CD4-positive, alpha-beta T cell treated with Interleukin-17A for 1 hour (primary cell): ENCODE measurements around the gene MACROD2.

ENCODE experiments used
- DNase-seq: peaks from one replicate; pipeline ENCODE4 v3.0.0-alpha.2; 2020

The MACROD2 gene

GRCh38 chr20:14932040-14932439 is 936.7 kb downstream of the MACROD2 start:
- DNase-seq, result no peak

GRCh38 chr20:14935285-14935684 is 940.0 kb downstream of the MACROD2 start:
- no peak for DNase-seq

GRCh38 chr20:14937021-14937420 is 941.7 kb downstream of the MACROD2 start:
- no peak for DNase-seq

- DNase-seq, result no peak
Observed at GRCh38 chr20:14937846-14938245, 942.5 kb downstream of the MACROD2 start.

DNA sequence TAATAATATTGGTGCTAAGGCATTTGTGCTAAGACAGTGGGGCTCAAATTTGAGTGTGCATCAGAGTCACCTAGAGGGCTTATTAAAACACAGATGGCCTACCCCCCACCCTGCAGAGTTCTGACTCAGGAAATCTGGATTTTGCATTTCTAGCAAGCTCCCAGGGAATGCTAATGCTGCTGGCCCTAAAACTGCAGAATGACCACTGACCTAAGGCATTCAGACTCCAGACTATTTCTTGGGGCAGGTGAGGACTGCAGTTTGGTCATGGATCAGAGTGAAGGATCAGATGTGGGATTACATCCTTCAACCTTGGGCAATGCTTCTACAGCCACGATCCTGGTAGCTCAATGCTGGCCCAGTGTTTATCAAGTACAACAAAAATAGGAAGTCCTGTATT is 952.2 kb downstream of the MACROD2 start:
- no peak for DNase-seq

DNA sequence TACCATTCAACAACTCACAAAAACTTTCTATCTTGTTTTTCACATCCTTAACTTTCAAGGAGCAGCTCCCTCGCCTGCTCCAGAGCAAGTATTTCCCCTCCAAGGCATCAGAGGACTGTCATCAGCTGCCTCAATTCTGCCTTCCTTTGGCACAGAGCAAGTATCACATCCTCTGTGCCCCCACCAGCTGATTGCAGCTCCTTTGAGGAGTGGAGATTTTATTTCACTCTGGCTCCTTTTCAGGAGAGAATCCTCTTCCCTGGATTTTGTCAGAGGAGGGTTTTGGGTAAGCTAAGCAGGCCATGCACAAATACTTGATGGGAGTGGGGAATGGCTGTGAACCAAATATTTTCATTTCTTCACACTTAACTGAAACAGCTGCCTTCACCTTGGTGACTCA is 952.6 kb downstream of the MACROD2 start:
- no peak for DNase-seq

- DNase-seq, result no peak
Observed at GRCh38 chr20:14948416-14948815, 953.1 kb downstream of the MACROD2 start.

DNA sequence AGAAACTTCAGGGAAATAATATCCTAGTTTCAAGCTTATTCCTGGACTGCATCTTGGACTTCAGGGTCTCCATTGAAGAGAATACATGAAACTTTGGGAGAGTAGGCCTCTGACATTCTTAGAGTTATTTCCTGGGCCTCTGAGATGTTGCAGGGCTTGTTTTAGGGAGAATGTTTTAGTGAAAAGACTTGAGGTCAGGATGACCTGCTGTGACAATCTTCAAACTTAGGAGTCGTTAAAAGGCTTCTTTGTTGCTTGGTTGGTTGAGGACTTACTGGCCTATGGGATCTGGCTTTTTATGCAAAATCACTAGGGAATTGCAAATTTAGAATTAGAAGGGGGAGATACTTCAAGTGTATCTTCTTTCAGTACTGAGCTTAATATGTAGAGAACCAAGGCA is 955.3 kb downstream of the MACROD2 start:
- no peak for DNase-seq

DNA sequence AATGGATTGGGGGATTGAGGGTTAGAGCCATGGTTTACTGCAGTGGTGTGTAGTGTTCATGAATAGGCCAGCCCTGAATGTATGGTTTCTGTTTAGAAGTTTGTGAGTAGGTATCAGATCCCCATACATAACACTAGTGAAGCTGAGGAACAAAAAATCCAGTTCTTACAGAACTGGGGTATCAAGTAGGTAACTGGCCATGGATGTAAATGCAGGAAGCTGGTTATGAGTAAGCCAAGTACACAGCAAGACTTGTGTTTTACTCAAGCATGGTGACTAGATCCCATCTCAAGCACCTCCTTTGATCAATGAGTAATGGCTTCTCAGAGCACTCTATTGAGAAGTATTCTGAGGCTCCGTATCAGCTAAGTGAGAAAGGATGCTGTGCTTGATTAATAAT is 955.8 kb downstream of the MACROD2 start:
- DNase-seq, result no peak

GRCh38 chr20:14951707-14952418 is 956.5 kb downstream of the MACROD2 start:
- no peak for DNase-seq

GRCh38 chr20:14953736-14954135 is 958.4 kb downstream of the MACROD2 start:
- DNase-seq, result no peak

GRCh38 chr20:14955399-14955798 is 960.1 kb downstream of the MACROD2 start:
- DNase-seq, result no peak

DNA sequence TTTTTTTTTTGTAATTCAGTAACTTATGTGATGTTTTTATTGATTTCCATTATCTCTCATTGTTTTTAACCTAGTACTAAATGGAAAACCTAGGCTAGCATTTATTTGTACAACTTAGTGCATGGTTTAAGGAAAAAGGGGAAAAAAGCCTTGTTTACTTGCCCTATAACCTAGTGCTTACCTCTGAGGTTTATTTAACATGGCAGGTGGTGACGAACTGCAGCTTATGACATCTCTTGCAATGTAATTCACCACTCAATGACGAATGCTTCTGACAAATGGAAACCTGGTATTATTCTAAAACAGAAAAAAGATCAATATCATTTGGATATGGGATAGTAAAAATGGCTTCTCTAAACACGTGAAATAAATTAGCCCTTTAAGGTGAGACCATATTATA is 960.7 kb downstream of the MACROD2 start:
- DNase-seq, result no peak

- no peak for DNase-seq
Observed at GRCh38 chr20:14956538-14956937, 961.2 kb downstream of the MACROD2 start.

- no peak for DNase-seq
Observed at GRCh38 chr20:14957402-14957801, 962.1 kb downstream of the MACROD2 start.

GRCh38 chr20:14958626-14959025 is 963.3 kb downstream of the MACROD2 start:
- DNase-seq, result no peak

GRCh38 chr20:14959506-14960475 is 964.5 kb downstream of the MACROD2 start:
- no peak for DNase-seq

DNA sequence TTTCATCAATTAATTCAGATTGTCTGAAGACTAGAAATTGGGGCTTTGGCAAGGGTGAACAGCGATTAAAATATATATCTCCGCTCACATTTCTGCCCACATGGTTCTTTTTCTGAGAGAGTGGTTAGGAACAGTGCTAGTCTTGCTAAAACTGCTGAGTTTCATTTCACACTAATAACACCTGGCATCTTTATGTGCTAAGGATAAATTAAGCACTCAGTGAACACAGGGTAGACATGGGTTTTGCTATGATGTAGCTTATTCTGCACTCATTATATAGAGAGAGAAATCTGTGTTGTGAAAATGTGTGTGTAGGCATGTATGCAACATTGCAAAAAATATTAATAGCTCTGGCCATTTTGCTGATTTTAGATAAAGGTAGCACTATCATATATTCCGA is 965.5 kb downstream of the MACROD2 start:
- no peak for DNase-seq

GRCh38 chr20:14963262-14963663 is 967.9 kb downstream of the MACROD2 start:
- DNase-seq, result no peak

GRCh38 chr20:14966203-14966602 is 970.9 kb downstream of the MACROD2 start:
- no peak for DNase-seq

- DNase-seq, result no peak
Observed at GRCh38 chr20:14966808-14967207, 971.5 kb downstream of the MACROD2 start.

DNA sequence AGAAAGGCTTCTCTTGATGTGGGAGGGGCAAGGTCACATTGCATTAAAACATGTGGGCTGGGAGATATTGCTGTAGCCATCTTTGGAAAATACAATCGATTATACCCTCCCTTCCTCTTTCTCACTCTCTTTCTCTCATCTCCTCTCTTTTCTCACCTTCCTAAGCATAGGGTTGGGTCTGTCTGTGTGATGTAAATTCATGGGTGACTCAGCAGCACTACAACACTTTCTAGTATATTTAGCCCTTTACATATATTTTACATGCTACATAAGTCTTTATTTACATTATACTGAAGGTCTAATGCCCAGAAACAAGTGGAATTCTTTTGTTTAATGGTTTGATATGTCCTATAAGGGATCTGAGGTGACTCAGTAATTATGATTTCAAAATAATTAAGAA is 976.9 kb downstream of the MACROD2 start:
- DNase-seq, result no peak

DNA sequence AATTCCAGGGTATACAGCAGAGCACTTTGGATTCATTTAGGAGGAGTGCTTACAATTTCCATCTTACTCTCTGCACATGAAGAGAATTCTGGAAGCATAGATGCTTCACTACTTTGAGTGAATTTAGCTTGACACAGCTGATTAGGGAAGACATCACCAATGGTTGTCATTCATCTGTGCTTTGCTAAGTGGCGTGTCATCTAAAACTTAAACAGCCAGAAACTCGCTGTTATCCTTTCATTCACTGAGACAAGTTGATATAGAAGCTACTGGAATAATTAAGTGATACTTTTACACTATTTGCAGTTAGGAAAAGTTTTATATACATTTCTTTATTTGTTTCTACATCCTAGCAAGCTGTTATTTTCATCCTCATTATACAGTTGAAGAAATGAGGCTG is 977.4 kb downstream of the MACROD2 start:
- DNase-seq, result no peak

GRCh38 chr20:14979453-14979986 is 984.2 kb downstream of the MACROD2 start:
- DNase-seq, result no peak
